ENCODE data around the gene GAR1.

GAR1 gene

DNA sequence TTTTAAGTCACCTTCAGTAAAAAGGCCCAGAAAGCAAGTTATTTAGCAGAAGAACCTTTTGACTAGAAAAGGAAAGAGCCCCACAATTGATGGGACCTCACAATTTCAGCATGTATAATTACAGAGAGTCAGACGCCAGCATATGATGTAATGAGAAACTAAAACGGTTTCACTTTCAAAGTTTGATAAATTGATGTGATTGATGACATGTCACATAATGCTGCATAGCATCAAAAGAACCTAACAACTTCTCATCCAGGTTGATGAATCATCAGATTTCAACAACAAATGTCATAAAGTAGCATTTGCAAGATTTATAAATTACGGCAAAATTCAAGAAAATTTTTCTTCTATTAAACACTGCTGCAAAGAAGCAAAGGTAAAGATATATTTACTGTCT lies 3.9 kb upstream of the GAR1 start:
- no peak overlapping the region for H3K9ac ChIP-seq (ENCODE audit: low read length)
- H3K4me1 ChIP-seq (ENCODE audit: control insufficient read depth, insufficient read depth, low read length) = peaks cover 5% of the 10 kb centered on the region
- no peaks in the 10 kb centered on the region for H3K27me3 ChIP-seq (ENCODE audit: control insufficient read depth, insufficient read depth, low read length)
- no peaks in the 10 kb centered on the region for H3K36me3 ChIP-seq (ENCODE audit: control insufficient read depth, insufficient read depth, low read length)
- H3K4me3 ChIP-seq (ENCODE audit: low read length) = no peak overlapping the region
- no peak overlapping the region for H3K27ac ChIP-seq (ENCODE audit: low read depth, low read length)

DNA sequence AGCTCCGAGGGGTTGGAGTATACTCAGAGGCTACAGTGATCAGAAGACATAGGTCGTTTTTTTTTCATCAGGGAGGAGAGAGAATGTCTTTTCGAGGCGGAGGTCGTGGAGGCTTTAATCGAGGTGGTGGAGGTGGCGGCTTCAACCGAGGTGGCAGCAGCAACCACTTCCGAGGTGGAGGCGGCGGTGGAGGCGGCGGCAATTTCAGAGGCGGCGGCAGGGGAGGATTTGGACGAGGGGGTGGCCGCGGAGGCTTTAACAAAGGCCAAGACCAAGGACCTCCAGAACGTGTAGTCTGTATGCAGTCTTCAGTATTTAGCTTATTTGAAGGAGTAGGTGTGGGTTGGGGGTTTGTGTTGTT lies 500 bp downstream of the GAR1 start:
- Histone ChIP-seq H3K27me3 (ENCODE audit: control insufficient read depth, insufficient read depth, low read length) (no peaks in the 10 kb centered on the region), H3K4me3 (ENCODE audit: low read length) (peak overlapping the region; percentile 96), H3K9ac (ENCODE audit: low read length) (peak overlapping the region; percentile 91), H3K36me3 (ENCODE audit: control insufficient read depth, insufficient read depth, low read length) (peaks cover 5% of the 10 kb centered on the region), H3K4me1 (ENCODE audit: control insufficient read depth, insufficient read depth, low read length) (peaks cover 5% of the 10 kb centered on the region), H3K27ac (ENCODE audit: low read depth, low read length) (peak overlapping the region; percentile 87)

DNA sequence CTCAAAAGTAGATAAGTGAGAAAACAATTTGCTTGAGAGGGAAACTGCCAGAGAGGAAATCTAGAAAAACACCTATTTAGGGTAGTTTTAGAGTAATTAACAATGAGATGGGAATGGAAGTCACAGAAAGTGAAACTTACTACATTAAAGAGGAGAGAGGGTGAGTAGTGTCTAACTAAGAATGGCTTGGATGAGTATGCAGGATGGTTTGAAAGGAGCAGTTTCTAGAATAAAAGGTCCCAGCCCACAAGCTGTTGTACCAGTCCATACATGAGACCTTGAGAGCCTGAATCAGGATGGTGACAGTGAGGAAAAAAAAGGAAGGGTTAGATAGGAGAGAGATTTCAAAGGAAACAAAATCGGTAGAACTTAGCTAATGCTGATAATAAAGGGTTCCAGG lies 1.3 kb downstream of the GAR1 start:
- Histone ChIP-seq H3K36me3 (ENCODE audit: control insufficient read depth, insufficient read depth, low read length) (peaks cover 5% of the 10 kb centered on the region), H3K27me3 (ENCODE audit: control insufficient read depth, insufficient read depth, low read length) (no peaks in the 10 kb centered on the region), H3K9ac (ENCODE audit: low read length) (no peak overlapping the region), H3K4me1 (ENCODE audit: control insufficient read depth, insufficient read depth, low read length) (peaks cover 5% of the 10 kb centered on the region), H3K4me3 (ENCODE audit: low read length) (no peak overlapping the region), H3K27ac (ENCODE audit: low read depth, low read length) (no peak overlapping the region)

DNA sequence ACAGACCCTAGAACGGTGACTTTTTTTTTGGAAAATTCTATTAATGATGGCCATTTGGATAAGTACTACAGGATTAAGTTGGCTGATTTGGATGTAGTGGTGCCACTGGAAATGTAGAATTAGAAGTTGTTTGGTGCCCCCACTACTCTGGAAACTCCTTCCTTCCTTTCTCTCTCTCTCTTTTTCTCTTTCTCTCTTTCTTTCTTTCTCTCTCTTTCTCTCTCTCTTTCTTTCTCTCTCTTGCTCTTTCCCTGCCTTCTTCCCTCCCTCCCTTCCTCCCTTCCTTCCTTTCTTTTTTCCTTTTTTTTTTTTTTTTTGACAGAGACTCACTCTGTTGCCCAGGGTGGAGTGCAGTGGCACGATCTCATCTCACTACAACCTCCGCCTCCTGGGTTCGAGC lies 2.7 kb downstream of the GAR1 start:
- H3K9ac ChIP-seq (ENCODE audit: low read length) = no peak overlapping the region
- H3K27ac ChIP-seq (ENCODE audit: low read depth, low read length) = no peak overlapping the region
- H3K4me1 ChIP-seq (ENCODE audit: control insufficient read depth, insufficient read depth, low read length) = peaks cover 5% of the 10 kb centered on the region
- no peaks in the 10 kb centered on the region for H3K27me3 ChIP-seq (ENCODE audit: control insufficient read depth, insufficient read depth, low read length)
- peaks cover 11% of the 10 kb centered on the region for H3K36me3 ChIP-seq (ENCODE audit: control insufficient read depth, insufficient read depth, low read length)
- H3K4me3 ChIP-seq (ENCODE audit: low read length) = no peak overlapping the region

- Histone ChIP-seq H3K9ac (ENCODE audit: low read length) (no peak overlapping the region), H3K4me1 (ENCODE audit: control insufficient read depth, insufficient read depth, low read length) (peaks cover 5% of the 10 kb centered on the region), H3K4me3 (ENCODE audit: low read length) (no peak overlapping the region), H3K36me3 (ENCODE audit: control insufficient read depth, insufficient read depth, low read length) (peaks cover 13% of the 10 kb centered on the region), H3K27me3 (ENCODE audit: control insufficient read depth, insufficient read depth, low read length) (no peaks in the 10 kb centered on the region), H3K27ac (ENCODE audit: low read depth, low read length) (no peak overlapping the region)
These were observed 5.0 kb downstream of the GAR1 start for GRCh38 chr4:109820563-109820962.

GRCh38 chr4:109821185-109821584 lies 5.6 kb downstream of the GAR1 start:
- Histone ChIP-seq H3K9ac (ENCODE audit: low read length) (no peak overlapping the region), H3K27ac (ENCODE audit: low read depth, low read length) (no peak overlapping the region), H3K27me3 (ENCODE audit: control insufficient read depth, insufficient read depth, low read length) (no peaks in the 10 kb centered on the region), H3K36me3 (ENCODE audit: control insufficient read depth, insufficient read depth, low read length) (peaks cover 13% of the 10 kb centered on the region), H3K4me1 (ENCODE audit: control insufficient read depth, insufficient read depth, low read length) (peaks cover 5% of the 10 kb centered on the region), H3K4me3 (ENCODE audit: low read length) (no peak overlapping the region)

GRCh38 chr4:109826719-109827118 lies 11.2 kb downstream of the GAR1 start:
- H3K27ac ChIP-seq (ENCODE audit: low read depth, low read length) = no peak overlapping the region
- H3K36me3 ChIP-seq (ENCODE audit: control insufficient read depth, insufficient read depth, low read length) = peaks cover 8% of the 10 kb centered on the region
- no peak overlapping the region for H3K4me3 ChIP-seq (ENCODE audit: low read length)
- H3K27me3 ChIP-seq (ENCODE audit: control insufficient read depth, insufficient read depth, low read length) = no peaks in the 10 kb centered on the region
- no peak overlapping the region for H3K9ac ChIP-seq (ENCODE audit: low read length)
- H3K4me1 ChIP-seq (ENCODE audit: control insufficient read depth, insufficient read depth, low read length) = no peaks in the 10 kb centered on the region

DNA sequence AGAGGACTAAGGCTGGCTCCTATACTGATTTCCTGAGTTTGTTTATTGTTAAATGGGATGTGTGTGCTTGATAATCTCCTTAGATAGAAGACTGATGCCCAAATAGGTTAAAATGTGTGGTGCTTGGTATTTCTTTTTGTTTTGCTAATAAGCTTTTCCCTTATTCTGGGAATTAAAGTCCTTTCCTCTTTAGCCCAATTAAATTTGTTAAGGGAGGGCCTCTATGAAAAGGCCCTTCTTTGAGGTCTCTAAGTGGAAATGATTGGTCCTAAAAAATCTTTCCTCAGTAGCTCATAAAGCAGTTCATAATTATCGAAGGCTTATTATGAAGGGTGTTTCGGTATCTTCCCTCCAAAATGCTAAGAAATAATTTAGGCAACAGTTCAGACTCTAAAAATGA lies 12.1 kb downstream of the GAR1 start, which contains the start of gene RRH:
Gene RRH (plus strand): TSS at position 301 of the 400 bp plus-strand sequence. CDS start 56 bp downstream, at position 357.
- no peaks in the 10 kb centered on the region for H3K4me1 ChIP-seq (ENCODE audit: control insufficient read depth, insufficient read depth, low read length)
- peaks cover 6% of the 10 kb centered on the region for H3K36me3 ChIP-seq (ENCODE audit: control insufficient read depth, insufficient read depth, low read length)
- no peak within 1 kb of the TSS for H3K9ac ChIP-seq (ENCODE audit: low read length)
- H3K4me3 ChIP-seq (ENCODE audit: low read length) = no peak within 1 kb of the TSS
- no peak within 1 kb of the TSS for H3K27ac ChIP-seq (ENCODE audit: low read depth, low read length)
- no peaks in the 10 kb centered on the region for H3K27me3 ChIP-seq (ENCODE audit: control insufficient read depth, insufficient read depth, low read length)

DNA sequence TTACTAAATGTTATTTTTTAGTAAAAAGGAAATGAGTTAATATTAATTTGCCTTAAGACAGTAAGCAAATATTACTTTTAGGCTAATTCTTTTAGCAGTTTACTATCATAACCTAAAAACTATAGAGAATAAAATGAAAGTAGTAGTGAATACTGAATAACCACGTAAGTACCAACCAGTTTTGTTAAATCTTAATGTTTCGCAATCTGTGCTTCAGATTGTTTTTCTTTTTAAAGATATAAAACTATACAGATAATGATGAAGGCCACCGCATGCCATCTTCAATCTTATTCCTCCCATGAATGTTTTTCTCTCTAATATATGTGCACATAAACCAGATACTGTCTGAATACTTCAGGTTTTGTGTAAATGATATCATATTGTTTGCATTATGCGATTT lies 18.2 kb downstream of the GAR1 start:
- H3K4me1 ChIP-seq (ENCODE audit: control insufficient read depth, insufficient read depth, low read length) = no peaks in the 10 kb centered on the region
- H3K9ac ChIP-seq (ENCODE audit: low read length) = no peak overlapping the region
- H3K27ac ChIP-seq (ENCODE audit: low read depth, low read length) = no peak overlapping the region
- H3K4me3 ChIP-seq (ENCODE audit: low read length) = no peak overlapping the region
- no peaks in the 10 kb centered on the region for H3K36me3 ChIP-seq (ENCODE audit: control insufficient read depth, insufficient read depth, low read length)
- H3K27me3 ChIP-seq (ENCODE audit: control insufficient read depth, insufficient read depth, low read length) = no peaks in the 10 kb centered on the region

GRCh38 chr4:109836985-109837384 lies 21.4 kb downstream of the GAR1 start:
- H3K4me3 ChIP-seq (ENCODE audit: low read length) = no peak overlapping the region

DNA sequence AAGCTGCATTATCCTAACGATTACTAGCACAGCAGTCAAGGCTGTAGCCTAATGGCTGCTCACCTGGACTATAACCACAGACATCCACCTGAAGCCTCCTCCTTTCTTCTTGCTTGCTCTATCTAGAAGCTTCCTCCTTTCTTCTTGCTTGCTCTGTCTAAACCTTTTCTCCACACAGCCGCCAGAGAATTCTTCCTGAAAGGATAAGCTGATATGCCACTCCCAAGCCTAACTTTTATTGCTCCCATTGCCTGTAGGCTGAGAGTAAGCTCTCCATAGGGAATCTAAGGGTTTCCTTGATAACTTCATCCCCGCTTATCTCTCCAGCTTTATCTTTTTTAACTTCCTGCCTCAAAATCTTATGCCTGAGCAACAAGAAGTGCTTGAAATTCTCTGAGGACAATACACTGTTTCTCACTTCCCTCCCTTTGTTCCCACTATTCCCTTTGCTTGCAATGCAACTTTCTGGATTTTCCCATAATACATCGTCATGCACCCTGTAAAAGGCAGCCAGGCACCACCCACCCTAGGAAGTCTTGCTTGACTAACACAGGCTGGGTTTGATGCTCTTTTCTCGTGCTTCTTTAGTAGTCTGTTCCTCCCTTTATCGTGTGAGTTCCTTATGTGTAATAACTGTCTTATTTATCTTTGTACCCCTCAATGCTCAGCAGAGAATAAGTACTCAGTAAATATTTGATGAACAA lies 31.0 kb downstream of the GAR1 start:
- Histone ChIP-seq H3K9ac (ENCODE audit: low read length) (no peak overlapping the region), H3K4me3 (ENCODE audit: low read length) (no peak overlapping the region), H3K4me1 (ENCODE audit: control insufficient read depth, insufficient read depth, low read length) (no peaks in the 10 kb centered on the region), H3K36me3 (ENCODE audit: control insufficient read depth, insufficient read depth, low read length) (no peaks in the 10 kb centered on the region), H3K27ac (ENCODE audit: low read depth, low read length) (no peak overlapping the region), H3K27me3 (ENCODE audit: control insufficient read depth, insufficient read depth, low read length) (no peaks in the 10 kb centered on the region)

More at GRCh38 chr4:109836985-109837384, 21.4 kb downstream of the GAR1 start:
- no peak overlapping the region for H3K9ac ChIP-seq (ENCODE audit: low read length)
- H3K4me1 ChIP-seq (ENCODE audit: control insufficient read depth, insufficient read depth, low read length) = no peaks in the 10 kb centered on the region
- H3K36me3 ChIP-seq (ENCODE audit: control insufficient read depth, insufficient read depth, low read length) = no peaks in the 10 kb centered on the region
- H3K27ac ChIP-seq (ENCODE audit: low read depth, low read length) = no peak overlapping the region
- no peaks in the 10 kb centered on the region for H3K27me3 ChIP-seq (ENCODE audit: control insufficient read depth, insufficient read depth, low read length)

- Histone ChIP-seq H3K4me1 (ENCODE audit: control insufficient read depth, insufficient read depth, low read length) (no peaks in the 10 kb centered on the region), H3K27ac (ENCODE audit: low read depth, low read length) (no peak within 1 kb of the TSS), H3K4me3 (ENCODE audit: low read length) (no peak within 1 kb of the TSS), H3K9ac (ENCODE audit: low read length) (no peak within 1 kb of the TSS), H3K36me3 (ENCODE audit: control insufficient read depth, insufficient read depth, low read length) (no peaks in the 10 kb centered on the region), H3K27me3 (ENCODE audit: control insufficient read depth, insufficient read depth, low read length) (no peaks in the 10 kb centered on the region)
These were observed 32.4 kb downstream of the GAR1 start, which contains the start of gene LRIT3 for GRCh38 chr4:109847896-109848442. TSS of gene LRIT3 (plus strand) at chr4:109848107. CDS start at chr4:109848202, 95 bp downstream.

- no peaks in the 10 kb centered on the region for H3K36me3 ChIP-seq (ENCODE audit: control insufficient read depth, insufficient read depth, low read length)
- no peaks in the 10 kb centered on the region for H3K27me3 ChIP-seq (ENCODE audit: control insufficient read depth, insufficient read depth, low read length)
- H3K27ac ChIP-seq (ENCODE audit: low read depth, low read length) = no peak overlapping the region
- no peak overlapping the region for H3K4me3 ChIP-seq (ENCODE audit: low read length)
- H3K4me1 ChIP-seq (ENCODE audit: control insufficient read depth, insufficient read depth, low read length) = no peaks in the 10 kb centered on the region
- H3K9ac ChIP-seq (ENCODE audit: low read length) = no peak overlapping the region
These were observed 32.9 kb downstream of the GAR1 start for GRCh38 chr4:109848501-109848900.
